ENCODE data around the gene SFTPA1.

DNA sequence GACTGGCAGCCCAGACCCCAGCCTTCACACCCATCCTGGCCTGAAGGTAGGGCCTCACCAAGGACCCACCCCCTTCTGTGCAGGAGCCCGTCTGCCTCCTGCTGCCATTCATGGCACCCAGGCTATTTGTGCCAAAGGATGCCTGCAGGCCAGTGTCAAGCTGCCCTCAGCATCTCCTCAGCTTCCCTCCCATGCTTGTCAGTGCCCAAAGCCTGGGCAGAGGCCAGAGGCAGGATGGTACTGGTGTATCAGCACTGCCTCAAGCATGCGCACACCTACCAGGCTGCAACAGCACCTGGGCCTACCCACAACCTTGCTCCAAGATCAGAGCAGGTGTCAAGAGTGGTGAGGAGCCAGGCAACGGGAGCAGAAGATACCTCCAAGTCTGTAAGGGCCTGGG lies 27.6 kb downstream of the SFTPA1 start:
- TF ChIP-seq, protein P1, sequence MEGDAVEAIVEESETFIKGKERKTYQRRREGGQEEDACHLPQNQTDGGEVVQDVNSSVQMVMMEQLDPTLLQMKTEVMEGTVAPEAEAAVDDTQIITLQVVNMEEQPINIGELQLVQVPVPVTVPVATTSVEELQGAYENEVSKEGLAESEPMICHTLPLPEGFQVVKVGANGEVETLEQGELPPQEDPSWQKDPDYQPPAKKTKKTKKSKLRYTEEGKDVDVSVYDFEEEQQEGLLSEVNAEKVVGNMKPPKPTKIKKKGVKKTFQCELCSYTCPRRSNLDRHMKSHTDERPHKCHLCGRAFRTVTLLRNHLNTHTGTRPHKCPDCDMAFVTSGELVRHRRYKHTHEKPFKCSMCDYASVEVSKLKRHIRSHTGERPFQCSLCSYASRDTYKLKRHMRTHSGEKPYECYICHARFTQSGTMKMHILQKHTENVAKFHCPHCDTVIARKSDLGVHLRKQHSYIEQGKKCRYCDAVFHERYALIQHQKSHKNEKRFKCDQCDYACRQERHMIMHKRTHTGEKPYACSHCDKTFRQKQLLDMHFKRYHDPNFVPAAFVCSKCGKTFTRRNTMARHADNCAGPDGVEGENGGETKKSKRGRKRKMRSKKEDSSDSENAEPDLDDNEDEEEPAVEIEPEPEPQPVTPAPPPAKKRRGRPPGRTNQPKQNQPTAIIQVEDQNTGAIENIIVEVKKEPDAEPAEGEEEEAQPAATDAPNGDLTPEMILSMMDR (conservative IDR thresholded peaks at IDR 0.05; ENCODE audit: low read depth, low read length): no peak
- TF ChIP-seq EZH2 (IDR thresholded peaks at IDR 0.05; ENCODE audit: borderline replicate concordance, low read depth, low read length, poor library complexity, severe bottlenecking): no peak
